ENCODE data around the gene RDH12.

Gene RDH12

GRCh38 chr14:67749341-67750084 is 47.8 kb downstream of the RDH12 start:
- no peak for DNase-seq (ENCODE audit: low spot score)

- no peak for DNase-seq (ENCODE audit: low spot score)
Measured at GRCh38 chr14:67756496-67756895, 54.8 kb downstream of the RDH12 start.

GRCh38 chr14:67757175-67757574 is 55.5 kb downstream of the RDH12 start:
- DNase-seq (ENCODE audit: low spot score) = no peak

GRCh38 chr14:67759916-67760315 is 58.2 kb downstream of the RDH12 start:
- no peak for DNase-seq (ENCODE audit: low spot score)

GRCh38 chr14:67762051-67762450 is 60.4 kb downstream of the RDH12 start:
- no peak for DNase-seq (ENCODE audit: low spot score)

- DNase-seq (ENCODE audit: low spot score) = no peak
Measured at GRCh38 chr14:67763158-67763822, 61.6 kb downstream of the RDH12 start.

GRCh38 chr14:67764496-67764895 is 62.8 kb downstream of the RDH12 start:
- no peak for DNase-seq (ENCODE audit: low spot score)

GRCh38 chr14:67765192-67765834 is 63.6 kb downstream of the RDH12 start:
- DNase-seq (ENCODE audit: low spot score) = no peak

- DNase-seq (ENCODE audit: low spot score) = no peak
Measured at GRCh38 chr14:67766035-67766680, 64.5 kb downstream of the RDH12 start.

GRCh38 chr14:67768219-67768618 is 66.5 kb downstream of the RDH12 start:
- no peak for DNase-seq (ENCODE audit: low spot score)

- DNase-seq (ENCODE audit: low spot score) = no peak
Measured at GRCh38 chr14:67773844-67774377, 72.2 kb downstream of the RDH12 start.

GRCh38 chr14:67776653-67777322 is 75.1 kb downstream of the RDH12 start:
- no peak for DNase-seq (ENCODE audit: low spot score)

GRCh38 chr14:67778792-67779191 is 77.1 kb downstream of the RDH12 start:
- no peak for DNase-seq (ENCODE audit: low spot score)

GRCh38 chr14:67782090-67782489 is 80.4 kb downstream of the RDH12 start:
- no peak for DNase-seq (ENCODE audit: low spot score)
